ENCODE measurements around the gene TMEM184A.

GRCh38 chr7:1547777-1548437 lies 8.1 kb downstream of the TMEM184A start:
- TF ChIP-seq, protein P1, sequence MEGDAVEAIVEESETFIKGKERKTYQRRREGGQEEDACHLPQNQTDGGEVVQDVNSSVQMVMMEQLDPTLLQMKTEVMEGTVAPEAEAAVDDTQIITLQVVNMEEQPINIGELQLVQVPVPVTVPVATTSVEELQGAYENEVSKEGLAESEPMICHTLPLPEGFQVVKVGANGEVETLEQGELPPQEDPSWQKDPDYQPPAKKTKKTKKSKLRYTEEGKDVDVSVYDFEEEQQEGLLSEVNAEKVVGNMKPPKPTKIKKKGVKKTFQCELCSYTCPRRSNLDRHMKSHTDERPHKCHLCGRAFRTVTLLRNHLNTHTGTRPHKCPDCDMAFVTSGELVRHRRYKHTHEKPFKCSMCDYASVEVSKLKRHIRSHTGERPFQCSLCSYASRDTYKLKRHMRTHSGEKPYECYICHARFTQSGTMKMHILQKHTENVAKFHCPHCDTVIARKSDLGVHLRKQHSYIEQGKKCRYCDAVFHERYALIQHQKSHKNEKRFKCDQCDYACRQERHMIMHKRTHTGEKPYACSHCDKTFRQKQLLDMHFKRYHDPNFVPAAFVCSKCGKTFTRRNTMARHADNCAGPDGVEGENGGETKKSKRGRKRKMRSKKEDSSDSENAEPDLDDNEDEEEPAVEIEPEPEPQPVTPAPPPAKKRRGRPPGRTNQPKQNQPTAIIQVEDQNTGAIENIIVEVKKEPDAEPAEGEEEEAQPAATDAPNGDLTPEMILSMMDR (IDR thresholded peaks at IDR 0.05), result no peak
- TF ChIP-seq POLR2A (IDR thresholded peaks at IDR 0.05), result no peak
